Fibroblast of skin of right quadriceps (primary cell): ENCODE results near the gene RTKN2.
"Not testable (repeated sequence)": the region's sequence is repeated elsewhere in the genome, so short reads cannot be mapped to it uniquely, and the experiment has no call there.

Experiments used
- DNase-seq: peaks from one replicate; pipeline ENCODE4 v3.0.0-alpha.2; 2013

The RTKN2 gene, protein sequence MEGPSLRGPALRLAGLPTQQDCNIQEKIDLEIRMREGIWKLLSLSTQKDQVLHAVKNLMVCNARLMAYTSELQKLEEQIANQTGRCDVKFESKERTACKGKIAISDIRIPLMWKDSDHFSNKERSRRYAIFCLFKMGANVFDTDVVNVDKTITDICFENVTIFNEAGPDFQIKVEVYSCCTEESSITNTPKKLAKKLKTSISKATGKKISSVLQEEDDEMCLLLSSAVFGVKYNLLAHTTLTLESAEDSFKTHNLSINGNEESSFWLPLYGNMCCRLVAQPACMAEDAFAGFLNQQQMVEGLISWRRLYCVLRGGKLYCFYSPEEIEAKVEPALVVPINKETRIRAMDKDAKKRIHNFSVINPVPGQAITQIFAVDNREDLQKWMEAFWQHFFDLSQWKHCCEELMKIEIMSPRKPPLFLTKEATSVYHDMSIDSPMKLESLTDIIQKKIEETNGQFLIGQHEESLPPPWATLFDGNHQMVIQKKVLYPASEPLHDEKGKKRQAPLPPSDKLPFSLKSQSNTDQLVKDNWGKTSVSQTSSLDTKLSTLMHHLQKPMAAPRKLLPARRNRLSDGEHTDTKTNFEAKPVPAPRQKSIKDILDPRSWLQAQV

DNA sequence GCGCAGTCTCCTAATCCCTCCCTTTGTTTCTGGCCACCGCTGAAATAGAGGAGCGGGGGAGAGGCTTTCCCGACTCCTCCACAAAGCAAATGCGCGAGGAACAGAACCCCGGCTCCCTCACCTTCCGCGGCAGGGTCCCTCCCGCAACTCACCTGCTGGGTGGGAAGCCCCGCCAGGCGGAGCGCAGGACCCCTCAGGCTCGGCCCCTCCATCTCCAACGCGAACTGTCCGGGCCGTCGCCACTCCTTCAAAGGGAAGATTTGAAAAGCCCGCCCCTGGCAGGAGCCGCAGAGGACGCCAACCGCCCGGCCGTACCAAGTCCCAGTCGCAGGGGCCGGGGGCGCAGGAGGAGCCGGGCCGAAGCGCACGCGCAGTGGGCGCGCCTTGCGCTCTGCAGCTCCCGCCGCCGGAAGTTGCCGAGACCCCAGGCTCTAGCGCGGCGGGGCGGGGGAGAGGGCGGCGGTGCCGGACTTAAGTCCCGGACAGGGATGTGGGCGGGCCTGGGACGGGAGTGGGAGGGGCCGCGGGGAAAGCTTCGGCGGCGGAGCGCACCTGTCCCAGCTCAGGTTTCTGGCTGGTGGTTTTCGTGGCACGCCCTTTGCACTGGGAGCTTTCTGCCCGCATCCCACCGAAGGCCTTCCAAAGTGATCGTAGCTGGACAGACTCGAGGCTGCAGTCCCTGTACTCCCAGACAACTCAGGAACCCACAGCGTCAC, at the start of gene RTKN2:
RTKN2 (minus strand) TSS at position 446 of the 716 bp plus-strand sequence; CDS start at position 212, 234 bp downstream.
- peak; percentile 72 for DNase-seq

DNA sequence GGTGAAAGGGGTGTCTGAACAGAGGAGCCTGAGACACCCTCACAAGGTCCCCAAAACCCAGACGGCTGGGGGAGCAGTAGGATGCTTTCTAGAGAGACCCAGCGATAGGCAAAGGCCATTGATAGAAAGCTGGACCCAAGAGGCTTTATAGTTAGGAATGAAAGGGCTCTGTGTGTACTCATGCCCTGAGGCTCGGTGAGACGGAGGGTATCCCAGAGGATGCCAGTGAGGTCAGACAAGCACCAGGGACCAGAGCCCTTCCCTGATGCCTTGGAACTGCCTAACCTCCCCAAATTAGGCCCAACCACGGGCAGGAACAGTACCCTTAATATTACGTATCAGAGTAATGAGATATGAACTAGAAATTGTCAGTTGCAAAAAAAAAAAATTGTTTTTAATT, 48.6 kb upstream of the RTKN2 start:
- no peak for DNase-seq

DNA sequence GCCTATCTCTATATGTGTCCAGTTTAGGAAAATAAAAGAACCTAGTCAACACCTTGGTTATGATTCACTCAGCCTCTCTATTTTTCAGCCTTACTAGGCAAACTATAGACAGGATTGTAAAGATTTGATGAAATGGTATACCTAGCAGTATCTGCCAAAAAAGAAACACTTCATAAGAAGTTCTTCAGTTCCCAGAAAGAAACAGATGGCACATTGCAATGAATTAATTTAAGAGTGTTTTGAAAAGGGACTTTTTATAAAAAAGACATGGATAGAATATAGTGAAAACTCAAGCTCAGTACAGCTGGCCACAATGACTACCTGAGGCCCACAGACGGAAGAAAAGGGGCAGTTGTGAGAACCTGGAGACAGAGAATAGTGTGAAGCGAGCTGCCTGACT, 40.6 kb upstream of the RTKN2 start:
- no peak for DNase-seq

DNA sequence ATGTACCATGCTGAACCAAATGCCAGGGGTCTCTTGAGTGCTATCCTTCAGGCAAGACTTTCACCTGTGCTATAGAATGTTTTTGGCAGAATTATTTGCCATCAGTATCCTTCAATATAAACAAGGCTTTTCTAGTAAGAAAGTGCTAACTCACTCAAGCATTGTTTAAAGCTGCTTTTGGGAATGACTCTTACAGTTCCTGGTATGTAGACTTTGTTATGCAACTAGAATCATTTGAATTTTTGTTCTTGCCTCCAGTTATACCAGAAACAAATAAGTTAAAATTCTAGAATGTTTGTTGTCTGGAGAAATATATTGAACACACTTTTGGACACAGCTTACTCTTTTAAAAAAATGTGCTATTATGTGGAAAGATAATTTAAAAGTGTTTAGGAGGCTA, 39.5 kb upstream of the RTKN2 start:
- no peak for DNase-seq

DNA sequence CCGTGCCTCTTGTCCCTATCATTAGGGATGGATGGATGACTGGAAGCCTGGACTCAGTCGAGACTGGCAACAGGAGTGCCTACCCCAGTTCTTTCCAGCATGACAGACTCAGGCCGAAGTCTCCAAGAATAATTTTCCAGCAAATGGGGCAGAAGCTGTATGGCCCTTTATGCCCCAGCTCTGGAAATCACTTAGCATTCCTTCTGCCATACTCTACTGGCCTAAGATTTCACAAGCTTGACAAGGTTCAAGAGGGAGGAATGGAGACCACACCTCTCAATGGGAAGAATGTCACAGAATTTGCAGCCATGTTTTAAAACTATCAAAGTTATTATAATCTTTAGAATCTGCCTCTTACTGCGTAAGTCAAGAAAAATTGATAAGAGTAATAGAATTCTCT, 39.0 kb upstream of the RTKN2 start:
- DNase-seq, result no peak

DNA sequence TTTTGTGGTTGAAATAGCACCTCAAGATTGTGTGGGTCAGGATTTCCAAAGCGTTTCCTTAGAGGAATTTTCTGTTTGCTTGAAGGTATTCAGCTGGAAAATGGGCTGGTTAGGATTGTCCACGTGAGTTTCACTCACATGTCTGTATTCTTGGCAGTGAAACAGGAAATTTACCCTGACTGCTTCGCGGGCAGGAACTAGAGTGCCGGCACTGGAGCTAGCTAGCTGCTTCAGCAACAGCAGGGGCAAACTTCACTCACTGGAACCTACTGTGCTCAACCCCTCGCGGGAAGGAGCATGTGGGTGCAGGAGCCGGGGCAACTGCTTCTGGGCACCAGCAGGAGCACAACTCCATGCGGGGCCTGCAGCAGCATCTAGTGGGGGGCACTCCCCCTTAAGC, 38.0 kb upstream of the RTKN2 start:
- no peak for DNase-seq

DNA sequence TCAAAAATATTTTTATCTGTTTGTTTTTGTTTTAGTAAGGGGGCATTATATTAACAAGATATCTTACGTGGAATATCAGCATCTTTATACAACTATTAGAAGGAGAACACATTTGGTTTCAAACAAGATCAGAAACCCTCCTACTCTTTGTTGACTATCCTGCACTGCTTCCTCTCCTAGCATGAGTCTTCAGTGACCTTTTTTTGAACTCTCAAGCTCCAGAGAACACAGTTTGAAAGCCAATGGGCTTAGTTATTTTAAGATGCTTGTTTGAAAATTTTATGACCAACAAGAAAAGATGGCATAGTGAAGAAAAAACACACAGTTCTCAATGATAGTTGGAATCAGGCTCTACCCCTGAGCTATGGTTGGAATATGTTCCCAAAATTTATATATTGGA, 37.2 kb upstream of the RTKN2 start:
- no peak for DNase-seq

DNA sequence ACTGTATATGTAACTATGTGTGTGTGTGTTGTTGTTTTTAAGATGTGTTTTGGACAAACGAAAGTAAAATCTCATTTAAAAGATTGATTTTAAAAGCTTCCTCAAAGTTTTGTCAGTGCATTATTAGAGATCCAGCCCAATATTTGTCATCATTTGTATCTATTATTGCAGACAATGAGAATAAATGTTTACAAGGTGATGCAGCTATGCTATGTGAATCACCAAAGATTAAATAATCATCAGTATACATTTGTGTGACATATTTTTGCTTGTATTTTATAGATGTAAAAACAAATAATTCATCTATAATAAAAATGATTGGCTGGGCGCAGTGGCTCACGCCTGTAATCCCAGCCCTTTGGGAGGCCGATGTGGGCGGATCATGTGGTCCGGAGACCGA, 35.3 kb upstream of the RTKN2 start:
- DNase-seq, result no peak

DNA sequence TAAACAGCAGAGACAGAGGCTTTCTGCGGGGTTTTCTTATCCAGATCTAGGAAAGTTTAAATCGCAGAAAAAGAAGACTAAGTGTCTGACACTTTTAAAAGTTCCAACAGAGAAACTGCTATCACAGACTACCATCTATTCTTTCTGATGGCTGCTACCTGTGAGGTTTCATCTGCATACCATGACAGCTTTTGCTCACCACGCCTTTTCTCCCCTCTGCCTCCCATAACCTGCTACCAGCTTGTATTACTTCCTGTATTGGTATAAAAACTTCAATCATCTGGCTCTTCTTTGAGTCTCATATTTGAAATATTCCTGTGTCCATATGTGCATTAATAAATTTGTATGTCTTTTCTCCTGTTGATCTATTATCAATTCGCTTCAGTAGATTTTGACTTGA, 34.1 kb upstream of the RTKN2 start:
- no peak for DNase-seq

DNA sequence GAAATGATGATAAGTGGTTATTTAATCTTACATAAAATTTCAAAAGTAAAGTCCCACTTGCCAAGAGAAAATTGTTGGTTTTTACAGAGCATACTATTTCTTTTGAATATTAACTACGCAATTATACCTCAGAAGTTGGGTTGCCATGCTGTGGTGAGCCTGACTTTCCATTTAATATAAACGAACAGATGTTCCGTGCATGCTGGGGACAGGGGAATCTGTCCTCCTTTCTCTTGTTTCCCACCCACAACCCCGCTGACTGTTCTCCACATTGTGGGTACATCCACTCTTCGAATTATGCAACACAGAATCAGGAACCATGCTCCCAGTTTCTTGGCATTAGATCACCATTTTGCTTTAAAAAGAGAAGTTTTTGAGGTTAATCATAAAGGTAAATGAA, 29.2 kb upstream of the RTKN2 start:
- DNase-seq, result no peak

DNA sequence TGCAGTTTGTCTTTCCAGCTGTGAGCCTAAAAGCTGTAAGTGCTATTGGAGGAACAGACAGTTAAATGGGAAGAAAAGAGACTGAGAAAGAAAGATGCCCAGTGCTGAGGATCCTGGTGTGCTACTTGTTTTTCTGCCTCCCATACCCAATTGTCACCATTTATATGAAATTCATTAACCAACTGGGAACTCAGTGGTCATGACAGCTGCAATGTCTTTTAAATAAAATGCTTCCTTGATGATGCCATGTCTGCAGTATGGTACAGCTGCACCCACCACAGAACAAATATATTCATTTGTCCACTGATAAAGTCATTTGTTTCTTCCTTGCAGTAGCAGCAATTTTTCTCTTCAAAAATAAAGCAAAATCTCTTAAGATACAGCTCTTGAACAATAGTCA, 15.6 kb upstream of the RTKN2 start:
- no peak for DNase-seq

DNA sequence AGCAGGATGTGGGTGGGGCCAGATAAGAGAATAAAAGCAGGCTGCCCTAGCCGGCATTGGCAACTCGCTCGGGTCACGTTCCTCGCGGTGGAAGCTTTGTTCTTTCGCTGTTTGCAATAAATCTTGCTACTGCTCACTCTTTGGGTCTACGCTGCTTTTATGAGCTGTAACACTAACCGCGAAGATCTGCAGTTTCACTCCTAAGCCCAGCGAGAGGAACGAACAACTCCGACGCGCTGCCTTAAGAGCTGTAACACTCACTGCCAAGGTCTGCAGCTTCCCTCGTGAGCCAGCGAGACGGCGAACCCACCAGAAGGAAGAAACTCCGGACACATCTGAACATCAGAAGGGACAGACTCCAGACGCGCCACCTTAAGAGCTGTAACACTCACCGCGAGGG, 12.7 kb upstream of the RTKN2 start:
- DNase-seq, result not testable (repeated sequence)

DNA sequence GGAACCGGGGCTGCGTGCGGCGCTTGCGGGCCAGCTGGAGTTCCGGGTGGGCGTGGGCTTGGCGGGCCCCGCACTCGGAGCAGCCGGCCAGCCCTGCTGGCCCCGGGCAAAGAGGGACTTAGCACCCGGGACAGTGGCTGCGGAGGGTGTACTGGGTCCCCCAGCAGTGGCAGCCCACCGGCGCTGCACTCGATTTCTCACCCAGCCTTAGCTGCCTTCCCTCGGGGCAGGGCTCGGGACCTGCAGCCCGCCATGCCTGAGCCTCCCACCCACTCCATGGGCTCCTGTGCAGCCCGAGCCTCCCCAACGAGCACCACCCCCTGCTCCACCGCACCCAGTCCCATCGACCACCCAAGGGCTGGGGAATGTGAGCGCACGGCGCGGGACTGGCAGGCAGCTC, 11.7 kb upstream of the RTKN2 start:
- DNase-seq, result not testable (repeated sequence)

DNA sequence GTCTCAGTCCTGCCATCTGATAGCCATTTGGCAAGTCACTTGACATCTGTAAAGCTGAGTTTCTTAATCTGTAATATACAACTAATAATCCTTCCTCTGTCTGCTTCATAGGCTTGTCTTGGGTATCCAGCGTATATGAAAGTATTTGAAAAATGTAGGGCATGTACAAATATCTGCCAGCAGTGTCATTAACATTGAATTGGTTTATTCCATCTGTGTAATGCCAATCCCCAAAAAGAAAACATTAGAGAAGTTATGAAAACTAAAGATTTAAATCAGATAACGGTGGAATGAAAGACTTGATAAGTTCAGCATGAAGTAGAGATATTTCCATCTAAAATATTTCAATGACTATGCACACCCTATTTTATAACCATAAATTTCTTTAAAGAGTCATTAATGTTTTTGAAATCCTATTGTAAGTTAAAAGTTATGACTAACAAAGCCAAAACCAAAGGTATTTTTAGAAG, 9.8 kb upstream of the RTKN2 start:
- peak; percentile 56 for DNase-seq

DNA sequence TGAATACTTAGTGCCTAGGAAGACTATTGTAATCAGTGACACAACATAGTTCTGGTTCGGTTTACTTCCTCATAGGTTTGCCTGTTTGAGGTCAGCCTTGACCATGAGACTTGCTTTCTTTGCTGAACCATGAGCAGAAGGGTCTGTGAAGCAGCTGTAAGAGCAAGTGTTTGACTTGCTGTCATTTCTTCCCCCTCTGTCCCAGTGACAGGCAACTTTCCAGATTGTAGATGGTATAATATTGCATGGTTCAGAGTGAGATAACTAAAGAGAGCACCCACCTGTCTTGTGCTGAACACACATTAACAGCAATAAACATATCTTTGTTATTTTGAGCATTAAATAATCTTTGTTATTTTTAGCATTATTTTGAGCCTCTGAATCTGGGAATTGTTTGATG, 9.3 kb upstream of the RTKN2 start:
- DNase-seq, result no peak

DNA sequence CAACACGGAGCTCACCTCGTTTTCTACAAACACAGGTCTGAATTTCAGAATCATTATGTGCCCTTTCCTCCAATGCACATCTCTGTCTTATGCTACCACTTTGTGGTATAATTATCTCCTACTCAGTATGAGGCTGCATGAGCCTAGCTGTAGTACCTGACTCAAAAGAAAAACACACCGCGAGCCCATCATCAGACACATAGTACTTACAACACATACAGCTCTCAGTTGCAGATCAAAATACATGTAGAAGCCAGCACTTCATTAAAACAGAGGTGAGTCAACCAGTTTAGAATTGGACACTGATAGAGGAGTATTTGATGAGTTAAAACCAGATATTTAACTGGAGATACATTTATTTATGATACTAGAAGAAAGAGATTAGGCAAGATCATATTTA, 1.4 kb upstream of the RTKN2 start:
- no peak for DNase-seq

DNA sequence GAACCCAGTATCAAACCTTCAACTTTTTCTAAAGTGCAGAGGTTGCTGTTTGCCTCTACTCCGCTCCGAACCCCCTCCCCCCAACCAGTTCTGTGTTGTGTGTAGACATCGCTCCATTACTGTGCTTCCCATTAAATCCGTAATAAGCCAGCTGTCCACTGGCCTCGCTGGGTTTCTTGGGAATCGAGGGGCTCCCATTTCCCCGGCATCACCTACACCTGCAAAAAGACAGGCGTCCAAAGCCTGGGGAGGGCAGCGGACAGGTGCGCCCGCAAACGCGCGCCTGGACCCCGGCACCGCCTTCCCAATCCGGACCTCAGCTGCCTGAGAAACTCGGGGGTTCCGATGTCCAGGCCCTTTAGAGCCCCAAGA, 631 bp downstream of the RTKN2 start:
- DNase-seq, result no peak

DNA sequence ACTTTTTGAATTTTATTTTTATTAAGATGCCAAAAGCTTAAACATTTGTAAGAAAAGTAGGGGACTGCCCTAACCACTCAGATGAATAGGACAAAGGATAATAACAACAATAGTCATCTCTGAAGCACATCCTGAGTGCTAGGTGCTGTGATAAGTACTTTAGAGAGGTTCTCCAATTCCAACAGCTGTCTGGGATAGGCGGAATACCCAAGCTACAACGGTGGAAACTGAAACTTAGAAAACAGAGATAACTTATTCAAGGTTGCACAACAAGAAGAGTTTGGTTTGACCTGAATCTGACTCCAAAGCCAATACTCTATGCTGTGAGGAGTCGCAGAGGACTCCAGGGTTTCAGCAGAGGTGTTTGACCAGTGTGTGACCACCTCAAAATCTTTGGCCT, 2.0 kb downstream of the RTKN2 start:
- no peak for DNase-seq

DNA sequence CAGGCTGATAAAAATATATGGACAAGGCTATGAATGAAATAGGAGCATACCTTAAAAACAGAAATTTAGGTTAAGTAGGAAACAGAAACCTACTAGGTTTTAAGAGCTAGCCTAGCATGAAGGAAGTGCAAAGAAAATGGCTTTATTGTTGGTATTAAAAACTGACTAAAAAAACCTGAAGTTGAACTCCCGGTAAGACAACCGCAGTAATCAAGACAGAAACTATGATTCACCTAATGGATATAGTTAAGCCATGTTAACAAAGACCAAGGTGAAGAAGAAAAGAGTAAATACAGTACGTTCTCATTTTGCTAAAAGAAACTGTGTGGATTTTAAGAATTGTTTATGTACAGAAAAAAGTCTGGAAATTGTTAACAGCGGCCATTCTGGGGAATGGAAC, 2.5 kb downstream of the RTKN2 start:
- DNase-seq, result no peak

DNA sequence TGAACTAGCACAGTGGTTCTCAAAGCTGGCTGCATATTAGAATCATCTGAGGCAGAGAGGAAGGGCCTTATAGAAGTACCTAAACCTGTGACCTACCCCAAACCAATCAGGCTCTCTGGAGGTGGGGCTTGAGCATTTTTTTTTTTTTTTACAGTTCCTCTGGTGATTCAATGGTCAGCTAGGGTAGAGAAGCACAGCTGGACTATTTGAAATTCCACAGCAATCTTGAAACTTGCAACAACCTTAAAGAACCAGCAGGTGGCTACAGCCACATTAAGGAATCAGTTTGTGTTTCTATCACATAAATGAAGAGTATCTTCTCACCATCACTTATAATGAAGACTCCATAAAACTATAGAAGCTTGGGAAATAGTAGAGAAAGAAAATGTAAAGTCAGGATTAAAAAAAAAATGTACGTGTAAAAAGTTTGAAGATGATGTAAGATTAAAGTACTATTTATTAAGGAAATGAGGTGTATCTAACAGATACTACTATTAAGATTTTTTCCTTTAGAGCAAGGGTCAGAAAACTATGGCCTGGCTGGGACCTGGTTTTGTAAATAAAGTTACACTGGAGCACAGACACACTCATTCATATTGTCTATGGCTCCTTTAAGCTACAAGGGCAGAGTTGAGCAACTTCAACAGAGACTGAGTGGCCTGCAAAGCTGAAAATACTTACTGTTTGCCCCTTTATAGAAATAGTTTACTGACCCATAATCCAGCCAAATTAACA, 3.8 kb downstream of the RTKN2 start:
- DNase-seq, result peak; percentile 80

DNA sequence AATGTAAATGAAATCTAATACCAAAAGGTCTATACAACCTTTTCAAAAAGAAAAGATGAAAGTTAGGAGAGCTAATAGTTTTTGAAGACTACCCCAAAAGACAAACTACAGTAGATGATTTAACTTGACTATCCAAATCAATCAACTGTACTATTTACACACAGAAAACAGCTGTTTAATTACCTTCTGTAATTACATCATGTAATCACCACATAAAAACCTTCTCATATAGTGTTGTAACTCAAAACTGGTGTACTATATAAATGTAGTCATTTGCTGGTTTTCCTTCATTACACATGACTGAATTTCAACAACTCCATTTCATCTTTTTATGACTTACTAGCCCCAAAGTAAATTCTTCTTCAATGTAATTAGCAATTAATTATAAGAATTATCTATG, 4.5 kb downstream of the RTKN2 start:
- no peak for DNase-seq

DNA sequence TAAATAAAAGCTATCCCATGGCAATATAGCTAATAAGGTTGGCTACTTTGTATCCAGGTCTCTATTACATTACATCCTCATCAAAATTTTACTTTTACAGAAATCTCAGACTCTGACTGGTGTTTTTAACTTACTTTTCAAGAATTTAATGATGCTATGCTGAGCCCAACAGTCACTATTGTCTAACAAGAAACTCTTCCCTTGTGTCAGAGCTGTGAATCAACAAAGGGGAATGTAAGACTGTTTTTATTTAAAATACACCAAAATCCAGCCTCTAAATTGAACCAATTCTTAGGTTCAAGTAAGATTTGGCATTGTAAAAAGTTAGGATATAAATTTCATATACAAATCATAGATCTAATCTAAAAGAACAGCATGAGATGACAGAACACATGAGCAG, 7.0 kb downstream of the RTKN2 start:
- no peak for DNase-seq

DNA sequence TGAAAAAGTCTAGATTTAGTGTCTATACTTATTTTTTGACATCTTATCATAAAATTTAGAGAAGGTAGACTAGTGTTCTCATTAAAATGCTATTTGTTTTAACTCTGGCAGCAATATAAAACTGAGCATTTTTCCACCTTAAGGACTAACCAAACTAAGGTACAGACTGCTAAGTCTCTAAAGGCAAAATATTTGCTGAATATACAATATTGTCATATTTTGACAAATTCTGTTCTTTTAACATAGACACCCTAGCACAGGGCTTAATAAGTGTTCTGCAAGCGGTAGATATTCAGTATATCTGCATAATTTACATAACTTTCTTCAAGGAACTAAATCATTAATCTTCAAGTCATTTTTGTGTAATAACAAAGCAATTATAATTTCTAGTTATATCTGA, 8.6 kb downstream of the RTKN2 start:
- DNase-seq, result no peak
